Smooth muscle cell (in vitro differentiated cells): Measurements from ENCODE around the gene GPHA2. TPM values are rescaled to one million over a fixed set of nuclear protein-coding genes. Genes with fewer than 3 reads are reported as not detected.

Experiments
- DNase-seq: peaks from one replicate; lab custom pipeline; 2025; ENCODE audit not compliant: unreplicated experiment; lab: John Stamatoyannopoulos, UW
- H2AFZ ChIP-seq: fragments of 200-600 bp; sonication (generic); 2 replicates; pipeline ENCODE4 v1.6.0; 2016; ENCODE audit warnings: antibody characterized with exemption, low read depth, mild to moderate bottlenecking
- H3F3A ChIP-seq: fragments of 200-600 bp; sonication (generic); 2 replicates; pipeline ENCODE4 v1.6.0; 2017; ENCODE audit warnings: antibody characterized with exemption, low read depth
- H3K27ac ChIP-seq: fragments of 200-600 bp; sonication (generic); 2 replicates; pipeline ENCODE4 v1.5.1; 2016; ENCODE audit warnings: low read depth, mild to moderate bottlenecking
- H3K27me3 ChIP-seq: fragments of 200-600 bp; sonication (generic); 2 replicates; pipeline ENCODE4 v1.6.1; 2016; ENCODE audit warnings: low read depth, mild to moderate bottlenecking
- H3K36me3 ChIP-seq: fragments of 200-600 bp; sonication (generic); 2 replicates; pipeline ENCODE4 v1.5.1; 2016; ENCODE audit warnings: low read depth
- H3K4me1 ChIP-seq: fragments of 200-600 bp; sonication (generic); 2 replicates; pipeline ENCODE4 v1.5.1; 2016; ENCODE audit warnings: low read depth
- H3K4me2 ChIP-seq: fragments of 200-600 bp; sonication (generic); 2 replicates; pipeline ENCODE4 v1.6.0; 2016; ENCODE audit warnings: mild to moderate bottlenecking
- H3K4me3 ChIP-seq: fragments of 200-600 bp; sonication (generic); 2 replicates; pipeline ENCODE4 v1.5.1; 2016; ENCODE audit warnings: mild to moderate bottlenecking
- H3K79me2 ChIP-seq: fragments of 200-600 bp; sonication (generic); 2 replicates; pipeline ENCODE4 v1.6.0; 2016; ENCODE audit warnings: low read depth, mild to moderate bottlenecking
- H3K9ac ChIP-seq: fragments of 200-600 bp; sonication (generic); 2 replicates; pipeline ENCODE4 v1.6.0; 2016; ENCODE audit warnings: low read depth
- H3K9me3 ChIP-seq: fragments of 200-600 bp; sonication (generic); replicated peaks from 2 replicates; pipeline ENCODE4 v1.5.1; 2016; ENCODE audit warnings: low read depth
- H4K20me1 ChIP-seq: fragments of 200-600 bp; sonication (generic); 2 replicates; pipeline ENCODE4 v1.6.0; 2016; ENCODE audit warnings: low read depth
- CTCF ChIP-seq: fragments of 200-600 bp; sonication (generic); IDR thresholded peaks from 2 replicates; pipeline ENCODE4 v1.5.1; 2017; ENCODE audit warnings: borderline replicate concordance, mild to moderate bottlenecking, antibody characterized with exemption; ENCODE audit not compliant: insufficient read depth, poor library complexity, severe bottlenecking
- WGBS: methylation state at CpG from one replicate; pipeline ENCODE4 v1.1.7; 2016; ENCODE audit warnings: low lambda C conversion rate; 5-methylcytosine and 5-hydroxymethylcytosine counted together
- polyA plus RNA-seq: library from polyadenylated mRNA; unstranded; fragments of >200 nt; fragmentation: Nextera tagmentation; extraction: Ambion mirVana; gene quantifications from 2 replicates; pipeline ENCODE4 v1.2.1, GENCODE V29; 2016
- total RNA-seq: library from RNA; depleted of rRNA; stranded (reverse); fragments of >200 nt; gene quantifications from 2 replicates; pipeline ENCODE4 v1.2.3, GENCODE V29; 2014

GPHA2 gene
- total and polyA plus RNA-seq, 2 experiments from 2014 or later = 0.40 TPM; not detected in 1

DNA sequence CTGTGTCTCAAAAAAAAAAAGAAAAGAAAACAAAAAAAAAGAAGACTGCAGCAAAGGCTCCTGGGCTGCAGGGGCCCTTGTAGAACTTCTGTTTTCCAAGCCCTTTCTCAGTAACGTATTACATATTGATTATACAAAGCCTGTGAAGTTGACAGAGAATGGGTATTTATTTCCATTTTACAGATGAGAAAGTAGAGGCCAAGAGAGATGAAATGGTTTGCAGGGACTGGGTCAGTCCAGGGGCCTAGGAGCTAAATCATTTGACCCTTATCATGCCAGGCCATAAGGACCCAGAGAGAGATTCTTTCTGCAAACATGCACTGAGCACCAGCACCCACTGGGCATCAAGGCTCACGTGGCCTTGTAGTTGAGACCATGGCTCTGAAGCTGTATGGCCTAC is 6.7 kb downstream of the GPHA2 start:
- H3K79me2 ChIP-seq = peaks cover 3% of the 10 kb centered on the region
- H4K20me1 ChIP-seq = no peaks in the 10 kb centered on the region
- H3K27me3 ChIP-seq = no peaks in the 10 kb centered on the region
- H3K4me2 ChIP-seq = no peak overlapping the region
- 96% methylated on average over 2 of the region's 2 CpGs for WGBS
- H3K9me3 ChIP-seq = no peaks in the 10 kb centered on the region
- no peak for DNase-seq
- no peaks in the 10 kb centered on the region for H3F3A ChIP-seq
- no peak overlapping the region for H2AFZ ChIP-seq
- TF ChIP-seq CTCF = no peak
- peaks cover 3% of the 10 kb centered on the region for H3K4me1 ChIP-seq
- no peak overlapping the region for H3K4me3 ChIP-seq
- H3K27ac ChIP-seq = no peak overlapping the region
- H3K9ac ChIP-seq = no peak overlapping the region
- H3K36me3 ChIP-seq = peaks cover 7% of the 10 kb centered on the region

DNA sequence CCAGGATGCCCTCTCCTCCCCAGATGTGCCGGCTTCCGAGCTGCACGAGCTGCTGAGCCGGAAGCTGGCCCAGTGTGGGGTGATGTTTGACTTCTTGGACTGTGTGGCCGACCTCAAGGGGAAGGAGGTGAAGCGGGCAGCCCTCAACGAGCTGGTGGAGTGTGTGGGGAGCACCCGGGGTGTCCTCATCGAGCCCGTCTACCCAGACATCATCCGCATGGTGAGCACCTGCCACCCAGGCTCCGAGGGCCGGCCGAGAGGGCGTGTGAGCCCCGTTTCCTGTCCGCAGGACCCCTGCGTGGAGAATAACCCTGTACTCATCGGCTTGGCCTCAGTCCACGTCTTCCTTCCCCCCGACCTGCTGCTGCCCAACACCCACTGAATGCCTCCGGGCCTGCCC is 9.0 kb downstream of the GPHA2 start:
- Histone ChIP-seq H3K4me3 (no peak overlapping the region), H4K20me1 (no peaks in the 10 kb centered on the region), H3K79me2 (peaks cover 3% of the 10 kb centered on the region), H3K4me2 (no peak overlapping the region), H2AFZ (no peak overlapping the region), H3F3A (no peaks in the 10 kb centered on the region), H3K9ac (no peak overlapping the region), H3K9me3 (no peaks in the 10 kb centered on the region), H3K4me1 (peaks cover 7% of the 10 kb centered on the region), H3K27me3 (no peaks in the 10 kb centered on the region), H3K27ac (no peak overlapping the region), H3K36me3 (no peaks in the 10 kb centered on the region)
- no peak for DNase-seq
- no peak for TF ChIP-seq CTCF
- WGBS = 94% methylated on average over 22 of the region's 22 CpGs

DNA sequence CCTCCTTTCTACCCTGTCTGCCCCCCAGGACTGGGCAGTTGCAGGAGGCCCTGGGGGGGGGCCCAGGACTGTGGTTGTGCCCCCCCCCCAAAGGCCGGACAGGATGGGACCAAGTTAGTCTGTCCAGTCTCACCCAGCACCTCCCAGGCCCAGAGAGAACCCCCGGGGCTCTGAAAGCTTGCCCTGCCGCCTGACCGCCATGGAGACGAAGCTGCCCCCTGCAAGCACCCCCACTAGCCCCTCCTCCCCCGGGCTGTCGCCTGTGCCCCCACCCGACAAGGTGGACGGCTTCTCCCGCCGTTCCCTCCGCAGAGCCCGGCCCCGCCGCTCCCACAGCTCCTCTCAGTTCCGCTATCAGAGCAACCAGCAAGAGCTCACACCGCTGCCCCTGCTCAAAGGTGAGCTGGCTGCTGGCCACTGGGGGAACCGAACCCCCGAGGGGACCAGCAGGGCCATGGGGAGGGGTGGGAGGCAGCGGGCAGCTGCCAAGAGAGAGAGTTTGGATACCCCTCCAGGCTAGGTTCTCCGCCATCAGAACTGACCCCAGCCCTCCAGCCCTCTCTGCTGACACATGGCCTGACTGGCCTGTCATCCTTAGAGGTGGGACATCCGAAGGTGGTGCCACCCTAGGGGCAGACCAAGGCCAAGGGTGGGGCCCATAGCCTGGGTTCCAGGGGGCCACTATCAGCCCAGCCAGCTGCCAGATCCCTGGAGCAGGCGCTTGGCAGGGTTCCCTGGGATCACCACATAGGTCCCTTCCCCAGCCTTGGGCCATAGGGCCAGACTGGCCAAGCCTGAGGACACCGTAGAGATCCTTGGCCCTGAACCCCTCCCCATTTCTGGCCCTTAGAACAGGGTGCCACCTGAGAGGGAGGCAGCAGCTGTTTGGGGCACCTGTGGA is 9.9 kb downstream of the GPHA2 start:
- no peaks in the 10 kb centered on the region for H3F3A ChIP-seq
- no peaks in the 10 kb centered on the region for H3K9me3 ChIP-seq
- no peaks in the 10 kb centered on the region for H3K27me3 ChIP-seq
- H3K27ac ChIP-seq = no peak overlapping the region
- no peaks in the 10 kb centered on the region for H3K36me3 ChIP-seq
- H3K4me3 ChIP-seq = peak overlapping the region; percentile 82
- peak overlapping the region; percentile 86 for H3K9ac ChIP-seq
- H2AFZ ChIP-seq = no peak overlapping the region
- H4K20me1 ChIP-seq = no peaks in the 10 kb centered on the region
- H3K4me2 ChIP-seq = peak overlapping the region; percentile 98
- no peak for DNase-seq
- TF ChIP-seq CTCF = no peak
- H3K4me1 ChIP-seq = peaks cover 7% of the 10 kb centered on the region
- peaks cover 3% of the 10 kb centered on the region for H3K79me2 ChIP-seq
- WGBS = 89% methylated on average over 9 of the region's 24 CpGs
